Measurements from ENCODE around the gene RANBP10.

RANBP10 gene

GRCh38 chr16:67825906-67826305 lies 19.5 kb upstream of the RANBP10 start:
- no peak for DNase-seq

- no peak for DNase-seq
These were observed 18.8 kb upstream of the RANBP10 start for GRCh38 chr16:67825119-67825518.

- peak; percentile 50 for DNase-seq
These were observed 16.2 kb upstream of the RANBP10 start for GRCh38 chr16:67822511-67822910.

- no peak for DNase-seq
These were observed 14.4 kb upstream of the RANBP10 start for GRCh38 chr16:67820608-67821259.

- no peak for DNase-seq
These were observed 8.2 kb upstream of the RANBP10 start for GRCh38 chr16:67814567-67814966.

GRCh38 chr16:67811899-67812298 lies 5.5 kb upstream of the RANBP10 start:
- no peak for DNase-seq

GRCh38 chr16:67807148-67807682 lies 855 bp upstream of the RANBP10 start:
- no peak for DNase-seq

- no peak for DNase-seq
These were observed 487 bp downstream of the RANBP10 start for GRCh38 chr16:67805718-67806427.

- no peak for DNase-seq
These were observed 1.4 kb downstream of the RANBP10 start for GRCh38 chr16:67804853-67805542.

- DNase-seq = no peak
These were observed 2.5 kb downstream of the RANBP10 start for GRCh38 chr16:67803894-67804293.

GRCh38 chr16:67801883-67802282 lies 4.5 kb downstream of the RANBP10 start:
- DNase-seq = no peak

- no peak for DNase-seq
These were observed 5.1 kb downstream of the RANBP10 start for GRCh38 chr16:67801241-67801640.

- DNase-seq = no peak
These were observed 5.9 kb downstream of the RANBP10 start for GRCh38 chr16:67800338-67800926.

- DNase-seq = no peak
These were observed 10.2 kb downstream of the RANBP10 start for GRCh38 chr16:67796099-67796718.

GRCh38 chr16:67790071-67790470 lies 16.3 kb downstream of the RANBP10 start:
- DNase-seq = no peak

GRCh38 chr16:67786491-67786890 lies 19.9 kb downstream of the RANBP10 start:
- no peak for DNase-seq

- no peak for DNase-seq
These were observed 23.0 kb downstream of the RANBP10 start for GRCh38 chr16:67783353-67783725.

- no peak for DNase-seq
These were observed 23.6 kb downstream of the RANBP10 start for GRCh38 chr16:67782567-67783352.

GRCh38 chr16:67781565-67781921 lies 24.8 kb downstream of the RANBP10 start:
- no peak for DNase-seq

GRCh38 chr16:67780847-67781564 lies 25.4 kb downstream of the RANBP10 start:
- no peak for DNase-seq

GRCh38 chr16:67779256-67780014 lies 26.9 kb downstream of the RANBP10 start:
- no peak for DNase-seq
